HG03439 (cell line): ENCODE data around the gene TMPRSS7.
"Not testable (repeated sequence)": the region's sequence is repeated elsewhere in the genome, so short reads cannot be mapped to it uniquely, and the experiment has no call there.

Experiments used
- ATAC-seq: cut with Tn5 transposase; IDR thresholded peaks from one replicate; pipeline ENCODE4 v1.9.1; 2021; ENCODE audit warnings: mild to moderate bottlenecking, moderate library complexity; ENCODE audit not compliant: unreplicated experiment

The TMPRSS7 gene

GRCh38 chr3:112011376-112011940 is 23.1 kb upstream of the TMPRSS7 start:
- no peak for ATAC-seq

- no peak for ATAC-seq
Measured at GRCh38 chr3:112012205-112012992, 22.1 kb upstream of the TMPRSS7 start.

- ATAC-seq = peak; percentile 89
Measured at GRCh38 chr3:112013058-112013783, 21.3 kb upstream of the TMPRSS7 start.

GRCh38 chr3:112013784-112014143 is 20.8 kb upstream of the TMPRSS7 start:
- peak; percentile 36 for ATAC-seq

- no peak for ATAC-seq
Measured at GRCh38 chr3:112017091-112017490, 17.4 kb upstream of the TMPRSS7 start.

- ATAC-seq = no peak
Measured at GRCh38 chr3:112018712-112019111, 15.8 kb upstream of the TMPRSS7 start.

GRCh38 chr3:112019716-112020115 is 14.8 kb upstream of the TMPRSS7 start:
- ATAC-seq = no peak

GRCh38 chr3:112020674-112021085 is 13.9 kb upstream of the TMPRSS7 start:
- ATAC-seq = no peak

- no peak for ATAC-seq
Measured at GRCh38 chr3:112027142-112027541, 7.4 kb upstream of the TMPRSS7 start.

GRCh38 chr3:112027826-112028225 is 6.7 kb upstream of the TMPRSS7 start:
- no peak for ATAC-seq

- no peak for ATAC-seq
Measured at GRCh38 chr3:112030901-112031300, 3.6 kb upstream of the TMPRSS7 start.

- no peak for ATAC-seq
Measured at GRCh38 chr3:112032098-112032731, 2.3 kb upstream of the TMPRSS7 start.

GRCh38 chr3:112035241-112035640 is 705 bp downstream of the TMPRSS7 start:
- no peak for ATAC-seq

GRCh38 chr3:112037194-112037593 is 2.7 kb downstream of the TMPRSS7 start:
- not testable (repeated sequence) for ATAC-seq

GRCh38 chr3:112038863-112039262 is 4.3 kb downstream of the TMPRSS7 start:
- no peak for ATAC-seq

- ATAC-seq = no peak
Measured at GRCh38 chr3:112041321-112041720, 6.8 kb downstream of the TMPRSS7 start.

- ATAC-seq = no peak
Measured at GRCh38 chr3:112042842-112043280, 8.3 kb downstream of the TMPRSS7 start.

- peak; percentile 97 for ATAC-seq
Measured at GRCh38 chr3:112043621-112044201, 9.2 kb downstream of the TMPRSS7 start.

GRCh38 chr3:112046599-112046998 is 12.1 kb downstream of the TMPRSS7 start:
- ATAC-seq = no peak

GRCh38 chr3:112047264-112047663 is 12.7 kb downstream of the TMPRSS7 start:
- no peak for ATAC-seq

- ATAC-seq = no peak
Measured at GRCh38 chr3:112048911-112049310, 14.4 kb downstream of the TMPRSS7 start.
